ENCODE measurements around the gene BRCC3.
"Not testable (repeated sequence)": the region's sequence is repeated elsewhere in the genome, so short reads cannot be mapped to it uniquely, and the experiment has no call there.

BRCC3 gene

GRCh38 chrX:155144926-155145325 is 73.6 kb downstream of the BRCC3 start:
- DNase-seq (ENCODE audit: low spot score), result no peak

GRCh38 chrX:155147612-155148011 is 76.3 kb downstream of the BRCC3 start:
- DNase-seq (ENCODE audit: low spot score), result not testable (repeated sequence)

DNA sequence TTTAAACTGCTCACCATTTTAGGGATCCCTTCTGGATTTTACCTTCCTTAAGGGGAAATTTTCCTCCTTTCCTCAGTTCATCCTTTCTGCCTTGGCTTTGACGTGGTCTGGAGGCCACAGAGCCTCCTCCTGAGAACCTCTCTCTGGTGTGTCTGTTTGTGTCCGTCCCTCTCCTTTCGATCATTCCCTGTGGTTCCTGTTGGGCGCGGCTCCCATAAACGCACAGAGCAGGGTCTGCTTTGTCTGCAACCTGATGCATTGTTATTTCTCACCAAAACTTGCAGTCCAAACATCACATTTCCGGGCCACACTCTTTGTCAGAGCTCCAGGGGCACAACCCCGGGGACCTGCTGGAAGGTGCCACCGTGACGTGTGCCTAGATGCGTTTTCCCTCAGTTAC is 76.9 kb downstream of the BRCC3 start:
- not testable (repeated sequence) for DNase-seq (ENCODE audit: low spot score)

- no peak for DNase-seq (ENCODE audit: low spot score)
Measured at GRCh38 chrX:155148724-155149537, 77.6 kb downstream of the BRCC3 start.

GRCh38 chrX:155169881-155170280 is 98.6 kb downstream of the BRCC3 start:
- DNase-seq (ENCODE audit: low spot score), result no peak
